ENCODE results near the gene ANXA2.

The ANXA2 gene

DNA sequence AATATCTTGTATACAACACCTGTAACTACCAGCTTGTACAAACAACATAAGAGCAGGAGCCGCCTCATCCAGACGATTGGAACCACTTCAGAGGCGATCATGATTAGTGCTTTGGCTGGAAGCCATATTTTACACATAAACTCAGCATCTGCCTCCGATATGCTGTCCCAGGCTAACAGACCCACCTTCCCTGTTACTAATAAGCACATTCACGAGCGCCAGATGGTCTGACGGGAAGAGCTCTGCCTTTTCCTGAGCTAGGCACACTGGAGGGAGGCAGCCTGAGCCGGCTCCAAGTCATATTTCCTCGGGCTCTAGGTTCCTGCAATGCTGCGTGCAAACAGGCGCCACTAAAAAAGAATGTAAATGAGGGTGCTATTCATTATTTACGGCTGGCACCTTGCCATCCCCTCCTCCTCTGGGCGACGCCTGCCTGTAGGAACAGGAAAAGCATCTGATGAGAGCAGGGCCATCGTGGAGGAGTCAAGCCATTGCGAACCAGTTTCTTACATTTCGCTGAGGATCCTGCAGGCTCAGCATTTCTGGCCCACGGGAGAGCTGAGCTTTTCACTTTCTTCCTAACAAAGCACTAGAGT, 98.2 kb downstream of the ANXA2 start:
- Histone ChIP-seq H3K27ac (ENCODE audit: low read depth, low read length, poor library complexity, severe bottlenecking) (no peak overlapping the region), H3K4me3 (ENCODE audit: low read depth, low read length, poor library complexity, severe bottlenecking) (no peak overlapping the region), H3K27me3 (ENCODE audit: insufficient read depth, low read length) (no peaks in the 10 kb centered on the region; the same call in 1 of the 2 replicates), H2AFZ (ENCODE audit: low read length) (no peak overlapping the region), H3K4me2 (ENCODE audit: low read length) (no peak overlapping the region), H4K20me1 (ENCODE audit: insufficient read depth, low read length) (no peaks in the 10 kb centered on the region), H3K79me2 (ENCODE audit: insufficient read depth, low read length) (no peaks in the 10 kb centered on the region), H3K4me1 (ENCODE audit: insufficient read depth, low read length, severe bottlenecking) (no peaks in the 10 kb centered on the region), H3K9me3 (ENCODE audit: low read length) (no peaks in the 10 kb centered on the region), H3K36me3 (ENCODE audit: insufficient read depth, low read length) (no peaks in the 10 kb centered on the region), H3K9me2 (ENCODE audit: low read depth, low read length) (no peaks in the 10 kb centered on the region), H3F3A (ENCODE audit: insufficient read depth, low read length) (no peaks in the 10 kb centered on the region), H3K9ac (ENCODE audit: low read length) (no peak overlapping the region)
- TF ChIP-seq, protein P1, sequence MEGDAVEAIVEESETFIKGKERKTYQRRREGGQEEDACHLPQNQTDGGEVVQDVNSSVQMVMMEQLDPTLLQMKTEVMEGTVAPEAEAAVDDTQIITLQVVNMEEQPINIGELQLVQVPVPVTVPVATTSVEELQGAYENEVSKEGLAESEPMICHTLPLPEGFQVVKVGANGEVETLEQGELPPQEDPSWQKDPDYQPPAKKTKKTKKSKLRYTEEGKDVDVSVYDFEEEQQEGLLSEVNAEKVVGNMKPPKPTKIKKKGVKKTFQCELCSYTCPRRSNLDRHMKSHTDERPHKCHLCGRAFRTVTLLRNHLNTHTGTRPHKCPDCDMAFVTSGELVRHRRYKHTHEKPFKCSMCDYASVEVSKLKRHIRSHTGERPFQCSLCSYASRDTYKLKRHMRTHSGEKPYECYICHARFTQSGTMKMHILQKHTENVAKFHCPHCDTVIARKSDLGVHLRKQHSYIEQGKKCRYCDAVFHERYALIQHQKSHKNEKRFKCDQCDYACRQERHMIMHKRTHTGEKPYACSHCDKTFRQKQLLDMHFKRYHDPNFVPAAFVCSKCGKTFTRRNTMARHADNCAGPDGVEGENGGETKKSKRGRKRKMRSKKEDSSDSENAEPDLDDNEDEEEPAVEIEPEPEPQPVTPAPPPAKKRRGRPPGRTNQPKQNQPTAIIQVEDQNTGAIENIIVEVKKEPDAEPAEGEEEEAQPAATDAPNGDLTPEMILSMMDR (IDR thresholded peaks at IDR 0.05; ENCODE audit: low read length), result no peak
- TF ChIP-seq EZH2 (IDR thresholded peaks at IDR 0.05; ENCODE audit: borderline replicate concordance, low read length), result no peak

Data from OCI-LY1 (cell line).